Inflammatory macrophage treated with lipopolysaccharide for 4 hours (primary cell): ENCODE data around the gene HEBP1.

Experiments
- DNase-seq: peaks from one replicate; pipeline ENCODE4 v3.0.0-alpha.2; 2020

Gene HEBP1

DNA sequence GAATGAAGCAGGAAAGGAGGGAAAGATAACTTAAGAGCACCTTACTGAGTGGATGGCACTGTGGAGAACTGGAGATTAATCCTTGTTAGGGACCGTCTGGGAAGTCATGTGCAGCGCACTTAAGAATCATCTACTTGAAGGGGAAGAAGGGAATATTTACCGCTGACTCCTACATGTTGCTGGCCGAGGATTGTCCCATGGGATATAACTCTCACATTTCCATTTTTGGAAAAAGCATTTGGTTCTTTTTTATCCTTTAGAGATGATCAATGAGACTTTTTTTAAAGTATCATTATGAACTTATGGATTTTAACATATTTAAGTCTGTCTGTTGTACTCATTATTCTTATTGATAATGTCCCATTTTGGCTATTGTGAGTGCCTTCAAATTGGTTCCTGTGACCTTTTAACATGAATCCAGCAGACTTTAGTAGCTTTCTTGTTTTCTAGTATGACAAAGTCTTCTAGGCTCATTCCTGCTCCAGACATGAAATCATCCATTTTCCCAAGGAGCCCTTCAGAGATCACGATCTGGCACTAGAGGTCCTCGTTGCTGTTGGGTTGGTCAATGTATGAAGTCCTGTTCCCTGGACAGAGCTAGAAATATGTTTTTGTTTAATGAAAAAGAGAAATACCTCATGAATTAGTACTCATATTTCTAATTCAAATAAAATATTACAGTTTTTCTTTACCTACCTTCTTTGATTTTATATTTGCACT is 23.9 kb upstream of the HEBP1 start:
- DNase-seq = peak; percentile 72

DNA sequence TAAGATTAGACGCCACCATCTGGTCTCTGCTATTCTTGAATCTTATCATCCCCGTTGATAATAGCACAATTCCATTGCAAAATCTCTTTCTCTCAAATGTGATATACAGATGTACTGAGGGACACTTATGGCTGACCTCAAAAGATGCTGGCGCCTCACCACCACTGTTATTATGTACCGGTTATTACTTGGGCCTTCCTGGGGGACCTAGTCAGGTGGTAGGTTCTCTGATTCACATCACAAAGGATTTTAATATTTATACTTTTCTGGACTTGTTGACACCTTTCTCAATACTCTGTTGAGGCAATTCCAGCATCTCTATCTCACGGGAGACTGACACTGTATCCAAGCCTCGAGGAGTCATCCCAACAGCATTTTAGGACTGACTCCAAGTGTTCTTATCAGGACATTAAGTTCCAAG is 22.8 kb upstream of the HEBP1 start:
- DNase-seq = no peak

- DNase-seq = no peak
These were observed 11.0 kb upstream of the HEBP1 start for GRCh38 chr12:13011098-13011497.

DNA sequence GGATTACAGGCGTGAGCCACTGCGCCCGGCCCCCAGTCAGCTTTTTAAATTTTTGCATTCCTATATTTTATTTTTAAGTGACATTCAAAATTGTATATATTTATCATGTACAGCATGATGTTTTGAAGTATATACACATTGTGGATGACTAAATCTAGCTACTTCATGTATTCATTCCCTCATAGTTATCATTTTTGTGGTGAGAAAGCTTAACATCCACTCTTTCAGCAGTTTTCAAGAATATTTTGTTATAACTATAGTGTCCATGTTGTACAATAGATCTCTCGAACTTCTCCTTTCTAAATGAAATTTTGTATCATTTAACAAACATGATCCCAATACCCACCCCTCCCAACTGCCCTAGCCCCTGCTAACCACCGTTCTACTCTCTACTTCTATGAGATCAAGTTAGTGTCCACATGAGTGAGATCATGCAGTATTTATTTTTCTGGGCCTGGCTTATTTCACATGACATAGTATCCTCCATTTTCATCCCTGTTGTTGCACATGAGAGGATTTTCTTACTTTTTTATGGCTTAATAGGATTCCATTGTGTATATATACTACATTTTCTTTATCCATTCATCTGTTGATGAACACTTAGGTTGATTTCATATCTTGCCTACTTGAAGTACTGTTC is 8.8 kb upstream of the HEBP1 start:
- no peak for DNase-seq

DNA sequence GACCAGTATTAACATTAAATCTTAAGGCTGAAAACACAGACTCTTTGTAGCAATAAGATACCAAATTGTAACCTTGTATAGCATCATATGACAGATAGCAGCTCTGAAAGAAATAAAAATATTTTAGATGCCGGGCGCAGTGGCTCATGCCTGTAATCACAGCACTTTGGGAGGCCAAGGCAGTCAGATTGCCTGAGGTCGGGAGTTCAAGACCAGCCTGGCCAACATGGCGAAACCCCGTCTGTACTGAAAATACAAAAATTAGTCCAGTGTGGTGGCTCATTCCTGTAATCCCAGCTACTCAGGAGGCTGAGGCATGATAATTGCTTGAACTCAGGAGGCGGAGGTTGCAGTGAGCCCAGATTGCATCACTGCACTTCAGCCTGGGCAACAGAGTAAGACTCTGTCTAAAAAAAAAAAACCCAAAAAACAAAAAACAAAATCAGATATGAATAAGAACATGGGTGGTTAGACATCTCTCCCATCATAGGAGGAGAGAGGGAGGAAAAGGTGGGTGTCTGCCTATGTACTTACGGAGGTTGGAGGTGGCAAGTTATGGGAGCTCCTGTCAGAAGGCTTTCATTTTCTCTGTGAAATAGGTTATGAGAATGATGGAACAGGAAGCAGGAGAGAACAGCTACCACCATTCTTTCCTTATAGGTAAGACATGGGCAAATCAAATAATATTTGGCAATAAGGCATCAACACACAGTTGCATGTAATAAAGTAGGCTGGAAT is 7.6 kb upstream of the HEBP1 start:
- no peak for DNase-seq

GRCh38 chr12:13005649-13006048 is 5.6 kb upstream of the HEBP1 start:
- no peak for DNase-seq

DNA sequence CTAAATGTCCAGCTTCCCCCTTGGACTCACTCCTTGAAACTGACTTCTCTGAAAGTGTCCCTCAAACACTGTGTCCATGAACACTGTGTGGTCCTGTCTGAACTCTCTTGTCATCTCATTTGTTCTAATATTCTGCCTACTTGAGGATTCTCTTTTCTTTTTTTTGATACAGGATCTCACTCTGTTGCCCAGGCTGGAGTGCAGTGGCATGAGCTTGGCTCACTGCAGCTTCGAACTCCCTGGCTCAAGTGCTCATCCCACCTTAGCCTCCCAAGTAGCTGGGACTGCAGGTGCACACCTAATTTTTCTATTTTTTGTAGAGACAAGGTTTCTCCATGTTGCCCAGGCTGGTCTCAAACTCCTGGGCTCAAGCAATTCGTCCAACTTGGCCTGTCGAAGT is 4.9 kb upstream of the HEBP1 start:
- no peak for DNase-seq

- DNase-seq = peak; percentile 51
These were observed 4.3 kb upstream of the HEBP1 start for GRCh38 chr12:13004361-13004760.

- no peak for DNase-seq
These were observed 2.4 kb upstream of the HEBP1 start for GRCh38 chr12:13002301-13003097.

GRCh38 chr12:13001775-13002040 is 1.6 kb upstream of the HEBP1 start:
- DNase-seq = no peak

GRCh38 chr12:13000925-13001774 is 1.1 kb upstream of the HEBP1 start:
- DNase-seq = peak; percentile 66

DNA sequence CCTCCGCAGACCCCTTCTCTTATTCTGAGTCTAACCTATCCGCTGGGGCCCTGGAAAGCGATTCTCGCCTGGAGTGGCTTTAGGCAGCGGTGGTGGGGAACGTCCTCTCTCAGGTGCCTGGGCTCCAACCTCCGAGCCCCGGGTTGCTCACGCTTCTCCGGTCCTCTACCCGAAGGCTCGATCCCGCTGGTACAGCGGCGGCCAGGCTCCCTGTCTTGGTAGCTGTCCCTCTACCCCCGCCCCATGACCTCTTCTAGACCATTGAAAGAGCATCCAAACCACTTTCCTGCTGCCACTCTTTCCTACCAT is 505 bp upstream of the HEBP1 start:
- DNase-seq = peak; percentile 27

- no peak for DNase-seq
These were observed 650 bp downstream of the HEBP1 start for GRCh38 chr12:12999271-12999958.

- DNase-seq = no peak
These were observed 1.8 kb downstream of the HEBP1 start for GRCh38 chr12:12998248-12998647.

DNA sequence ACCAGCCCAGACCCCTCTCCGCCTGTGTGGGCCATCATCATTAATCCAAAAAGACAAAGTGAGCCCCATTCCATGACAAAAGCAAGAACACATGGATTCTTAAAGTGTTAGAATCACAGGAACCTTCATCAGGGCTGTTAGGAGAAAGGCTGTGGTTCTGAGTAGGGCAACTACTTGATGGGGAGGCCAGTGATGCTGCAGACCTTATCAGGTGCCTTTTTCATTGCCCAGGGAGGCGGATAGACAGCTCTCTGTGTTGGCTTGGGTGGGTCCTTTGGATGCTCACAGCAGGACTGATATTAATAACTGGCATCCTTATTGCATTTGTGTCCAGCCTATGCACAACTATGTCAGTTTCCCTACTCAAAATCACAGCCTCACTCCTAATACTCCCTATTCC is 2.3 kb downstream of the HEBP1 start:
- no peak for DNase-seq

DNA sequence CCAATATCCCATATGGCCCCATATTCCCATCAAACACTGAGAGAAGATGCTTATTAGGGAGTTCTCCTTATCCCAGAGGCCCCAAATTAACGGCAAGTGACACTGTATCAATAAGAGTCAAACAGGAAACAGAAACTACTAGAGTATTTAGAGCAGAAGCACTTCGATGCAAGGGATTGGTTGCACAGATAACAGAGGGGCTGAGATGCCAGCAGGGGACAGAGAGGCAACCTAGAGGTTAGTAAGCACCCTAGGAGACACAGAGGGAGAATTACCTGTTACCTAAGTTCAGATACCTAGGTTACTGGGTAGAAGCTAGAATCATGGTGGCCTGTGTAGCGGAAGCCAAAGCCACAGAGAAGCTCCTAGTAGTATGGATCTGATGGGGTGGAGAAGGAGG is 2.9 kb downstream of the HEBP1 start:
- no peak for DNase-seq

- no peak for DNase-seq
These were observed 3.9 kb downstream of the HEBP1 start for GRCh38 chr12:12996209-12996608.

DNA sequence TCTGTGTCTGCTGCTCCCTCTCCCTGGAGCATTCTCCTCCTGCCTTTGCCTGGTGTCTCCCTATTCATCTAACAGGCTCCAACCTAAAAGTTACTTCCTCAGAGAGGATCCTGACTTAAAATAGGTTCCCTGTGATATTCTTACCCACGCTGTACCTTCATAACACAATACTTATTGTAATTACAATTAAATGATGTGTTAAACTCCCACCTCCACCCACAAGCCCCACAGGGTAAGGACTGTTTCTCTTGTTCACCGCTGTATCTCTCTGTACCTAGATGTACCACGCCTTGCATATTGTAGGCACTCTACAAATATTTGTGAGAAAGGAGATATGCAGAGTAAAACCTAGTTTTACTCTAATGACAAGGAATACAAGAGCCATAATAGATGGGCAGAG is 5.0 kb downstream of the HEBP1 start:
- DNase-seq = no peak

DNA sequence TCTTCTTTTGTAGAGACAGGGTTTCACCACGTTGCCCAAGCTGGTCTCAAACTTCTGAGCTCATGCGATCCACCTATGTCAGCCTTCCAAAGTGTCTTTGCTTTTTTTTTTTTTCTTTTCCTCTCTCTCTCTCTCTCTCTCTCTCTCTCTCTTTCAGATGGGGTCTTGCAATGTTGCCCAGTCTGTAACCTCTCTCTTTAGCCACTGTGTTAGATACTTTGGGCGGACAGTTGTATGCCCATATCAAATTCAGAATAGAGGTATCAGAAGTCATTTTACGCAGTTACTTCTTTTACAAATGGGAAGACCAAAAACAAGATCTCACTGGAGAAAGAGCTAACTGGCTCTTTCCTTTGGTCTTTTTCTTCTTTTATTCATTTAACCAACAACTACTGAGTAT is 6.7 kb downstream of the HEBP1 start:
- no peak for DNase-seq

DNA sequence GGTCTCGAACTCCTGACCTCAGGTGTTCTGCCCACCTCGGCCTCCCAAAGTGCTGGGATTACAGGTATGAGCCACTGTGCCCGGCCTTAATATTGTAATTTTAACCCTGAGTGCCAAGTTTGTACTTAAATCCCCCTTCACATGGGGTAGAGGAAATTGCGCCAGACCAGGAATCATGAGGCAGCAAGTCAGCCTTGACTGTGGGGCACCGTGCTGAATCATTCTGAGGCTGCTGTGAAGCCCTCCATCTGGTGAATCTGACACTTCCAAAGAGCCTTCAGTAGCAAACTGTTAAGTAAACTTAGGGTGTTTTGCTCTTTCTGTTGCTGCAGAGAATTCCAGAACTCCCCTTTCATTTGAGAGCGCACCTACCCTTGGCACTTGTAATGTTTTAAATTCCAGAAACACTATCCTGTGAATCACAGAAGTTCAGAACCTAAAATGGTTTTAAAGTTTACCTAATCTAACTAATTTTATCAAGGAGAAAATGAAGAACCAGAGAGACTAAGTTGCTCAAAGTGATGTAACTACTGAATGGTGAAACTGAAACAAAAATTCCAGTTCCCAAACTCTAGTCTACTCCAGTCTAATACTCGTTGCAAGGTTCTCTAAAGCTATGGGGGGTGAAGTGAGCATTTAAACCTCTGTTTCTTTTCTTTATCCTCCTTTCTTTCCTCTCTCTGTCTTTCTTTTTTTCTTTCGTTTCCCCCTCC is 7.5 kb downstream of the HEBP1 start:
- DNase-seq = peak; percentile 91

GRCh38 chr12:12990700-12991468 is 9.2 kb downstream of the HEBP1 start:
- DNase-seq = no peak
